PC-9 (cell line): ENCODE data around the gene IFT88. TPM values are rescaled to one million over a fixed set of nuclear protein-coding genes. Genes with fewer than 3 reads are reported as not detected.

Experiments used
- BruUV-seq: library from RNA; stranded (reverse); fragments of 400-500 nt; replicated peaks from 2 replicates; lab custom pipeline; 2021; lab: Mats Ljungman, UMichigan
- CTCF ChIA-PET: fragments of 300-600 bp; sonication (Branson Sonifier 250); formaldehyde crosslinking; loops from one replicate; lab custom pipeline; 2022; ENCODE audit warnings: antibody characterized with exemption; lab: Charles Lee
- POLR2A ChIA-PET: fragments of 300-600 bp; sonication (Branson Sonifier 250); formaldehyde crosslinking; loops from one replicate; lab custom pipeline; 2022; ENCODE audit warnings: antibody characterized with exemption; ENCODE audit not compliant: unreplicated experiment; lab: Charles Lee
- DNase-seq, 2 experiments: peaks; one replicate each; pipeline versions ENCODE4 v3.0.0 to v3.0.0-alpha.2; 2015 to 2022; ENCODE audit warnings: mixed read lengths in 1 of 2
- H2AFZ ChIP-seq: fragments of 200-600 bp; sonication (generic); 2 replicates; pipeline ENCODE4 v1.8.1; 2017; ENCODE audit warnings: antibody characterized with exemption
- H3F3A ChIP-seq: fragments of 200-600 bp; sonication (generic); 2 replicates; pipeline ENCODE4 v1.8.1; 2017; ENCODE audit warnings: antibody characterized with exemption, mild to moderate bottlenecking, low read depth; ENCODE audit not compliant: insufficient read depth
- H3K27ac ChIP-seq: fragments of 200-600 bp; sonication (generic); 2 replicates; pipeline ENCODE4 v1.6.1; 2016; ENCODE audit warnings: mixed run types
- H3K27me3 ChIP-seq: fragments of 200-600 bp; sonication (generic); 2 replicates; pipeline ENCODE4 v1.6.1; 2016; ENCODE audit warnings: low read depth, mixed run types; ENCODE audit not compliant: insufficient read depth
- H3K36me3 ChIP-seq: fragments of 200-600 bp; sonication (generic); 2 replicates; pipeline ENCODE4 v1.6.1; 2016; ENCODE audit warnings: low read depth, mixed run types
- H3K4me1 ChIP-seq: fragments of 200-600 bp; sonication (generic); replicated peaks from 2 replicates; pipeline ENCODE4 v1.6.1; 2016; ENCODE audit warnings: mixed run types; ENCODE audit not compliant: insufficient read depth
- H3K4me2 ChIP-seq: fragments of 200-600 bp; sonication (generic); 2 replicates; pipeline ENCODE4 v1.6.1; 2017; ENCODE audit warnings: mixed run types
- H3K4me3 ChIP-seq: fragments of 200-600 bp; sonication (generic); 2 replicates; pipeline ENCODE4 v1.6.1; 2016; ENCODE audit warnings: mixed run types
- H3K79me2 ChIP-seq: fragments of 200-600 bp; sonication (generic); 2 replicates; pipeline ENCODE4 v1.6.1; 2017; ENCODE audit warnings: low read depth, mixed run types
- H3K9me2 ChIP-seq: fragments of 200-600 bp; sonication (generic); 2 replicates; pipeline ENCODE4 v1.8.1; 2017; ENCODE audit warnings: mild to moderate bottlenecking; ENCODE audit not compliant: insufficient read depth
- H3K9me3 ChIP-seq: fragments of 200-600 bp; sonication (generic); 2 replicates; pipeline ENCODE4 v1.8.1; 2016; ENCODE audit warnings: low read depth; ENCODE audit not compliant: insufficient read depth
- H4K20me1 ChIP-seq: fragments of 200-600 bp; sonication (generic); 2 replicates; pipeline ENCODE4 v1.8.1; 2017; ENCODE audit not compliant: insufficient read depth
- EZH2 ChIP-seq: fragments of 200-600 bp; sonication (generic); IDR thresholded peaks from 2 replicates; pipeline ENCODE4 v1.8.0; 2017; ENCODE audit warnings: antibody characterized with exemption, low read depth
- intact Hi-C: fragments of 100-400 bp; cut with micrococcal nuclease; formaldehyde crosslinking; loops from one replicate; pipeline ENCODE4 v1.10.0; 2022; ENCODE audit not compliant: unreplicated experiment
- total RNA-seq: library from RNA; stranded (reverse); gene quantifications from 2 replicates; pipeline ENCODE4 v1.2.3, GENCODE V29; 2021
- TF ChIP-seq, protein P1 (sequence below): fragments of 200-600 bp; sonication (generic); conservative IDR thresholded peaks from 2 replicates; pipeline ENCODE4 v1.6.1; 2017; ENCODE audit warnings: mixed run types, antibody characterized with exemption, mild to moderate bottlenecking, moderate library complexity

Gene IFT88
- total RNA-seq, 1 experiment from 2014 or later, result 11.7 TPM

DNA sequence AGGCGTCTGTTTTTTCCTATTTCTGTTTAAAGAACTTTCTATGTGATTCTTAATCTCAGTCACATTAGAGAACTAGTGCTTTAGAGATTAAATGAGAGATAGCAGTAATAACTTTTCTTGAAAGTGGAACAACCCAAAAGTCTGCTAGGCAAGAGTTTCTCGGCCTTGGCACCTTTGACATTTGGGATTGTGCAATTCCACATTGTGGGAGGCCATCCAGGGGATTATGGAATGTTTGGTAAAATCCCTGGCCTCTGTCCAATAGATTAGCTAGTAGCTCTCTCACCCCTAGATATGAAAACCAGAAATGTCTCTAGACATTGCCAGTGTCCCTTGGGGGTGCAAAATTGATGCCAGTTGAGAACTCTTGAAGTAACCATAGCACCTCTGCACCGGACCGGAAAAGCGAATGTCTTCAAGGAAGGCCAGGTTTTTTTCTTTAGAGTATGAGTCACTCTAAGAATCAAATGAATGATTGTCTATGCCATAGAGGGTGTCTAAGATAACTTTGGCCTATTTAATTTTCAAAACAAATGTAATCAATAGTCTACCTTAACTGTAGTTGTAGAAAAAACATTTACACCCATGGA is 91.6 kb downstream of the IFT88 start:
- TF ChIP-seq, protein P1, sequence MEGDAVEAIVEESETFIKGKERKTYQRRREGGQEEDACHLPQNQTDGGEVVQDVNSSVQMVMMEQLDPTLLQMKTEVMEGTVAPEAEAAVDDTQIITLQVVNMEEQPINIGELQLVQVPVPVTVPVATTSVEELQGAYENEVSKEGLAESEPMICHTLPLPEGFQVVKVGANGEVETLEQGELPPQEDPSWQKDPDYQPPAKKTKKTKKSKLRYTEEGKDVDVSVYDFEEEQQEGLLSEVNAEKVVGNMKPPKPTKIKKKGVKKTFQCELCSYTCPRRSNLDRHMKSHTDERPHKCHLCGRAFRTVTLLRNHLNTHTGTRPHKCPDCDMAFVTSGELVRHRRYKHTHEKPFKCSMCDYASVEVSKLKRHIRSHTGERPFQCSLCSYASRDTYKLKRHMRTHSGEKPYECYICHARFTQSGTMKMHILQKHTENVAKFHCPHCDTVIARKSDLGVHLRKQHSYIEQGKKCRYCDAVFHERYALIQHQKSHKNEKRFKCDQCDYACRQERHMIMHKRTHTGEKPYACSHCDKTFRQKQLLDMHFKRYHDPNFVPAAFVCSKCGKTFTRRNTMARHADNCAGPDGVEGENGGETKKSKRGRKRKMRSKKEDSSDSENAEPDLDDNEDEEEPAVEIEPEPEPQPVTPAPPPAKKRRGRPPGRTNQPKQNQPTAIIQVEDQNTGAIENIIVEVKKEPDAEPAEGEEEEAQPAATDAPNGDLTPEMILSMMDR, result no peak
- H4K20me1 ChIP-seq, result no peaks in the 10 kb centered on the region
- H3F3A ChIP-seq, result no peaks in the 10 kb centered on the region
- H2AFZ ChIP-seq, result no peak overlapping the region
- intact Hi-C loops, result no loop called here
- no peaks in the 10 kb centered on the region for H3K27me3 ChIP-seq
- no peaks in the 10 kb centered on the region; the same call in 1 of the 2 replicates for H3K9me2 ChIP-seq
- H3K4me3 ChIP-seq, result no peak overlapping the region
- BruUV-seq, result no TSS peak
- H3K4me2 ChIP-seq, result no peak overlapping the region
- H3K9me3 ChIP-seq, result no peaks in the 10 kb centered on the region
- no peaks in the 10 kb centered on the region for H3K4me1 ChIP-seq
- DNase-seq, result no peak
- ChIA-PET POLR2A (interaction anchor here (0.6 kb wide), 1 partner anchor 951 kb away, joined by 3 read pairs; no protein-coding TSS in a partner anchor), CTCF (no interaction called here)
- no peak overlapping the region for H3K27ac ChIP-seq
- no peaks in the 10 kb centered on the region for H3K79me2 ChIP-seq
- H3K36me3 ChIP-seq, result no peaks in the 10 kb centered on the region

- no TSS peak for BruUV-seq
- Histone ChIP-seq H3K27me3 (no peaks in the 10 kb centered on the region), H3K9me3 (no peaks in the 10 kb centered on the region), H3K4me1 (no peaks in the 10 kb centered on the region), H3K4me2 (no peak overlapping the region), H3K79me2 (no peaks in the 10 kb centered on the region), H3K27ac (no peak overlapping the region), H3K36me3 (no peaks in the 10 kb centered on the region), H3F3A (no peaks in the 10 kb centered on the region), H2AFZ (no peak overlapping the region), H3K4me3 (no peak overlapping the region), H3K9me2 (no peaks in the 10 kb centered on the region; the same call in 1 of the 2 replicates), H4K20me1 (no peaks in the 10 kb centered on the region)
- no peak for DNase-seq
- TF ChIP-seq, protein P1, result no peak
- TF ChIP-seq EZH2, result no peak
- intact Hi-C loops, result no loop called here
- CTCF ChIA-PET, result no interaction called here
- POLR2A ChIA-PET, result no interaction called here
Measured at GRCh38 chr13:20664351-20664750, 97.4 kb downstream of the IFT88 start.

GRCh38 chr13:20666948-20667347 is 100.0 kb downstream of the IFT88 start:
- Histone ChIP-seq H3K4me3 (no peak overlapping the region), H3F3A (no peaks in the 10 kb centered on the region), H3K36me3 (no peaks in the 10 kb centered on the region), H2AFZ (no peak overlapping the region), H3K9me2 (no peaks in the 10 kb centered on the region; the same call in 1 of the 2 replicates), H3K27ac (no peak overlapping the region), H3K4me2 (no peak overlapping the region), H3K79me2 (no peaks in the 10 kb centered on the region), H4K20me1 (no peaks in the 10 kb centered on the region), H3K4me1 (no peaks in the 10 kb centered on the region), H3K27me3 (no peaks in the 10 kb centered on the region), H3K9me3 (no peaks in the 10 kb centered on the region)
- ChIA-PET CTCF (no interaction called here), POLR2A (no interaction called here)
- TF ChIP-seq, protein P1, result no peak
- no peak for TF ChIP-seq EZH2
- BruUV-seq, result no TSS peak
- DNase-seq, result no peak
- intact Hi-C loops, result no loop called here
